Ramos (cell line): ENCODE measurements around the gene LYPD3.
"Not testable (repeated sequence)": the region's sequence is repeated elsewhere in the genome, so short reads cannot be mapped to it uniquely, and the experiment has no call there.

ENCODE experiments used
- in situ Hi-C: fragments of 300-500 bp; cut with MboI; formaldehyde crosslinking; loops from one replicate; pipeline ENCODE4 v1.14.3; 2022; ENCODE audit warnings: low sequenced_read_pairs; ENCODE audit not compliant: unreplicated experiment

Gene LYPD3

GRCh38 chr19:43463381-43464133 is 1.9 kb downstream of the LYPD3 start:
- in situ Hi-C loops, result no loop called here

GRCh38 chr19:43462785-43463380 is 2.5 kb downstream of the LYPD3 start:
- in situ Hi-C loops, result no loop called here

GRCh38 chr19:43462383-43462782 is 3.0 kb downstream of the LYPD3 start:
- in situ Hi-C loops, result no loop called here

- in situ Hi-C loops, result no loop called here
Measured at GRCh38 chr19:43461303-43461702, 4.1 kb downstream of the LYPD3 start.

GRCh38 chr19:43460362-43461016 is 4.9 kb downstream of the LYPD3 start:
- in situ Hi-C loops, result no loop called here

- in situ Hi-C loops, result no loop called here
Measured at GRCh38 chr19:43457809-43458208, 7.6 kb downstream of the LYPD3 start.

GRCh38 chr19:43455321-43456113 is 9.9 kb downstream of the LYPD3 start:
- in situ Hi-C loops, result no loop called here

- in situ Hi-C loops, result no loop called here
Measured at GRCh38 chr19:43454031-43454430, 11.4 kb downstream of the LYPD3 start.

- in situ Hi-C loops, result no loop called here
Measured at GRCh38 chr19:43452582-43452981, 12.8 kb downstream of the LYPD3 start.

- in situ Hi-C loops, result no loop called here
Measured at GRCh38 chr19:43450545-43450997, 14.8 kb downstream of the LYPD3 start.

GRCh38 chr19:43447655-43448054 is 17.8 kb downstream of the LYPD3 start:
- in situ Hi-C loops, result loop anchor here (5.0 kb wide), 1 partner anchor 70 kb away; no protein-coding TSS in a partner anchor

GRCh38 chr19:43446746-43447489 is 18.5 kb downstream of the LYPD3 start:
- in situ Hi-C loops, result loop anchor here (5.0 kb wide), 1 partner anchor 70 kb away; no protein-coding TSS in a partner anchor

GRCh38 chr19:43445426-43445825 is 20.0 kb downstream of the LYPD3 start:
- in situ Hi-C loops, result loop anchor here (5.0 kb wide), 1 partner anchor 72 kb away; no protein-coding TSS in a partner anchor

GRCh38 chr19:43444531-43445287 is 20.7 kb downstream of the LYPD3 start:
- in situ Hi-C loops, result loop anchor here (5.0 kb wide), 1 partner anchor 73 kb away; no protein-coding TSS in a partner anchor

- in situ Hi-C loops, result not testable (repeated sequence)
Measured at GRCh38 chr19:43444091-43444490, 21.3 kb downstream of the LYPD3 start.

GRCh38 chr19:43441716-43442115 is 23.7 kb downstream of the LYPD3 start:
- in situ Hi-C loops, result no loop called here

GRCh38 chr19:43439709-43440063 is 25.7 kb downstream of the LYPD3 start:
- in situ Hi-C loops, result no loop called here

- in situ Hi-C loops, result no loop called here
Measured at GRCh38 chr19:43439032-43439708, 26.2 kb downstream of the LYPD3 start.
